ENCODE measurements around the gene ZSCAN5C. TPM values are rescaled to one million over a fixed set of nuclear protein-coding genes. Genes with fewer than 3 reads are reported as not detected.
"Not testable (repeated sequence)": the region's sequence is repeated elsewhere in the genome, so short reads cannot be mapped to it uniquely, and the experiment has no call there.

The ZSCAN5C gene
- polyA plus RNA-seq, 3 donors = not detected

GRCh38 chr19:56245764-56246163 lies 43.7 kb downstream of the ZSCAN5C start:
- H3K27ac ChIP-seq (ENCODE audit: low read depth, low read length) = not testable (repeated sequence)
- 79 to 98% (median 93%) methylated on average over 3 to 4 of the region's 4 CpGs for WGBS, 3 donors

- not testable (repeated sequence) for H3K27ac ChIP-seq (ENCODE audit: low read depth, low read length)
- WGBS, 3 donors = 93 to 94% (median 94%) methylated on average over 7 to 8 of the region's 8 CpGs
Observed at GRCh38 chr19:56248736-56249338, 46.8 kb downstream of the ZSCAN5C start.

- 26 to 41% (median 34%) methylated on average over 10 of the region's 10 CpGs for WGBS, 3 donors
- no peak overlapping the region for H3K27ac ChIP-seq (ENCODE audit: low read depth, low read length)
Observed at GRCh38 chr19:56252699-56253422, 50.8 kb downstream of the ZSCAN5C start.

- H3K27ac ChIP-seq (ENCODE audit: low read depth, low read length) = no peak overlapping the region
- WGBS, 3 donors = 45 to 55% (median 51%) methylated on average over 5 of the region's 5 CpGs
Observed at GRCh38 chr19:56253737-56254136, 51.7 kb downstream of the ZSCAN5C start.

- 79 to 92% (median 88%) methylated on average over 12 of the region's 12 CpGs for WGBS, 3 donors
- no peak overlapping the region for H3K27ac ChIP-seq (ENCODE audit: low read depth, low read length)
Observed at GRCh38 chr19:56258272-56258671, 56.2 kb downstream of the ZSCAN5C start.

Other genes with a start within 250 kb of the ZSCAN5C start
- gene NLRP5, start 215.5 kb upstream of the ZSCAN5C start, polyA plus RNA-seq = not detected
- 10 to 100 TPM; 14.8 to 29.8 (median 28.2) TPM for gene ZNF787, start 81.0 kb upstream of the ZSCAN5C start, polyA plus RNA-seq
- gene ZNF444, start 61.0 kb upstream of the ZSCAN5C start, polyA plus RNA-seq = 10 to 100 TPM; 13.7 to 32.2 (median 14.9) TPM
- gene GALP, start 26.3 kb upstream of the ZSCAN5C start, polyA plus RNA-seq = not detected
- gene ZSCAN5B, start 4.5 kb upstream of the ZSCAN5C start, polyA plus RNA-seq = under 1 TPM in 1 of 3 donors, not detected in 2; 0.04 TPM
- 1 to 10 TPM in 1 of 3 donors, under 1 TPM in 1, not detected in 1; 0.32 to 1.2 TPM for gene EDDM13, start 70.5 kb downstream of the ZSCAN5C start, polyA plus RNA-seq
- 1 to 10 TPM; 3.2 to 7.5 (median 4.3) TPM for gene ZSCAN5A, start 112.6 kb downstream of the ZSCAN5C start, polyA plus RNA-seq
- 1 to 10 TPM; 2.1 to 3.8 (median 2.3) TPM for gene ZNF582, start 191.3 kb downstream of the ZSCAN5C start, polyA plus RNA-seq
- 1 to 10 TPM; 1.5 to 2.1 (median 1.9) TPM for gene ZNF583, start 202.1 kb downstream of the ZSCAN5C start, polyA plus RNA-seq